Measurements from ENCODE around the gene TMOD2.
A peak's percentile ranks its signal among the peaks of the same experiment; 100 is the strongest.

TMOD2 gene

GRCh38 chr15:51818150-51818549 lies 66.8 kb downstream of the TMOD2 start:
- no peak for DNase-seq (ENCODE audit: low read depth in 2 of 2)

GRCh38 chr15:51825698-51826097 lies 74.3 kb downstream of the TMOD2 start:
- DNase-seq (ENCODE audit: low read depth in 2 of 2): no peak

- no peak for DNase-seq (ENCODE audit: low read depth in 2 of 2)
Measured at GRCh38 chr15:51828621-51829375, 77.4 kb downstream of the TMOD2 start.

- peak; percentile 81 to 86 for DNase-seq (ENCODE audit: low read depth in 2 of 2)
Measured at GRCh38 chr15:51829376-51830275, 78.2 kb downstream of the TMOD2 start, which contains the start of gene TMOD3. TSS of gene TMOD3 (plus strand) at chr15:51829653. CDS start at chr15:51862885, 33,232 bp downstream.

- DNase-seq (ENCODE audit: low read depth in 2 of 2): no peak
Measured at GRCh38 chr15:51830276-51830806, 78.9 kb downstream of the TMOD2 start.

- no peak for DNase-seq (ENCODE audit: low read depth in 2 of 2)
Measured at GRCh38 chr15:51833772-51834171, 82.4 kb downstream of the TMOD2 start.

GRCh38 chr15:51837792-51838251 lies 86.4 kb downstream of the TMOD2 start:
- no peak for DNase-seq (ENCODE audit: low read depth in 2 of 2)

GRCh38 chr15:51838270-51838669 lies 86.9 kb downstream of the TMOD2 start:
- DNase-seq (ENCODE audit: low read depth in 2 of 2): no peak

- DNase-seq (ENCODE audit: low read depth in 2 of 2): no peak
Measured at GRCh38 chr15:51840692-51841091, 89.3 kb downstream of the TMOD2 start.

- no peak for DNase-seq (ENCODE audit: low read depth in 2 of 2)
Measured at GRCh38 chr15:51841406-51842040, 90.1 kb downstream of the TMOD2 start.

- no peak for DNase-seq (ENCODE audit: low read depth in 2 of 2)
Measured at GRCh38 chr15:51842265-51842664, 90.9 kb downstream of the TMOD2 start.

GRCh38 chr15:51842852-51843737 lies 91.7 kb downstream of the TMOD2 start:
- DNase-seq (ENCODE audit: low read depth in 2 of 2): no peak

GRCh38 chr15:51844747-51845426 lies 93.5 kb downstream of the TMOD2 start:
- DNase-seq (ENCODE audit: low read depth in 2 of 2): no peak

GRCh38 chr15:51846066-51846462 lies 94.7 kb downstream of the TMOD2 start:
- no peak for DNase-seq (ENCODE audit: low read depth in 2 of 2)

GRCh38 chr15:51846463-51847230 lies 95.2 kb downstream of the TMOD2 start:
- no peak for DNase-seq (ENCODE audit: low read depth in 2 of 2)

GRCh38 chr15:51848811-51849210 lies 97.4 kb downstream of the TMOD2 start:
- DNase-seq (ENCODE audit: low read depth in 2 of 2): no peak

- no peak for DNase-seq (ENCODE audit: low read depth in 2 of 2)
Measured at GRCh38 chr15:51849860-51850259, 98.5 kb downstream of the TMOD2 start.

GRCh38 chr15:51853998-51854397 lies 102.6 kb downstream of the TMOD2 start:
- no peak for DNase-seq (ENCODE audit: low read depth in 2 of 2)

- no peak for DNase-seq (ENCODE audit: low read depth in 2 of 2)
Measured at GRCh38 chr15:51855612-51856011, 104.2 kb downstream of the TMOD2 start.
